GM12891 (cell line): ENCODE data around the gene MRPL21.
"Not testable (repeated sequence)": the region's sequence is repeated elsewhere in the genome, so short reads cannot be mapped to it uniquely, and the experiment has no call there.

Experiments used
- PAX5 ChIP-seq: IDR thresholded peaks from 2 replicates; pipeline ENCODE4 v1.6.1; 2011; ENCODE audit warnings: low read length, moderate library complexity, mild to moderate bottlenecking; ENCODE audit not compliant: insufficient read depth, severe bottlenecking
- POLR2A ChIP-seq: IDR thresholded peaks from 2 replicates; pipeline ENCODE4 v1.6.1; 2011; ENCODE audit warnings: low read depth, low read length, control low read depth
- POLR2AphosphoS5 ChIP-seq: IDR thresholded peaks from 2 replicates; pipeline ENCODE4 v1.6.1; 2011; ENCODE audit warnings: low read depth, low read length, control low read depth
- POU2F2 ChIP-seq: IDR thresholded peaks from 2 replicates; pipeline ENCODE4 v1.6.1; 2011; ENCODE audit warnings: low read depth, mild to moderate bottlenecking, control low read depth, low read length, moderate library complexity
- SPI1 ChIP-seq: IDR thresholded peaks from 2 replicates; pipeline ENCODE4 v1.6.1; 2011; ENCODE audit warnings: low read depth, low read length, control low read depth
- TAF1 ChIP-seq: IDR thresholded peaks from 2 replicates; pipeline ENCODE4 v1.6.1; 2011; ENCODE audit warnings: low read depth, low read length, control low read depth

GRCh38 chr11:68884827-68885226 lies 18.8 kb downstream of the MRPL21 start:
- not testable (repeated sequence) for TF ChIP-seq TAF1, POLR2A, POLR2AphosphoS5, SPI1, POU2F2, PAX5
